GM13976 (cell line): ENCODE measurements around the gene PRSS22.

Source experiments
- DNase-seq: peaks from one replicate; pipeline ENCODE4 v3.0.0; 2012; ENCODE audit warnings: low spot score
- in situ Hi-C: fragments of 300-500 bp; cut with MboI; formaldehyde crosslinking; loops from one replicate; pipeline ENCODE4 v1.12.0; 2022; ENCODE audit warnings: low sequenced_read_pairs, mixed read lengths, inconsistent platforms; ENCODE audit not compliant: unreplicated experiment
- TF ChIP-seq, protein P1 (sequence below): IDR thresholded peaks from 2 replicates; pipeline ENCODE4 v1.5.1; 2012; ENCODE audit warnings: borderline replicate concordance, mild to moderate bottlenecking; ENCODE audit not compliant: insufficient read depth; ENCODE audit errors: extremely low read depth, missing control alignments, control extremely low read depth

PRSS22 gene

DNA sequence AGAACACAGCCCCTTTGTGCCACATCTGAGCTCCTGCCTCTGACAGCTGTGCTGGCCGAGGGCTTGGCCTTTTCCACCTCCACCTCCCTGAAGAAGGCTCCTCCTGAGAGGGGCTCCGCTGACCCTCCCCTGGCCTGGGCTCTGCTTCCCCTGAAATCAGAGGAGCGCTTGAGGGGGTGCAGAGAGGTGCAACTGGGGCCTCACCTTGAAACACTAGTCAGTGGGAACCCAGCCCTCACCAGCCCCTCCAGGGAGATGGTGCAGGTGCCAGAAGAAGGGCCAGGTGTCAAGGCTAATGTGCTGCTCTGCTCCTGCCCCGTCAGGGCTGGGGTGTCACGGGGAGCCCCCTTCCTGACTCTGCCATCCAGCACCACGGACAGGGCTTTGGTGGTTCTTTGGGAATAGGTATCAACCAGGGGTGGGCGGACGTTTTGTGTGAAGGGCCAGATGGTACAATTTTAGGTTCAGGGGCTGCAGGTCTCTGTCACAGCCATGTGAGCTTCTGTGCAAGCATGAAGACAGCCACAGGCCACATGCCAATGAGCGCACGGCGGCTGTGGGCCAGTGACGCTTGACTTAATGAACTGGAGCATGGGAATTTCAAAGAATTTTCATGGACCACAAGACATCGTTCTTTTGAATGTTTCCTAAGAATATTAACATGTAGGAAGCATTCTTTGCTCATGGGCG, 30.0 kb downstream of the PRSS22 start:
- TF ChIP-seq, protein P1, sequence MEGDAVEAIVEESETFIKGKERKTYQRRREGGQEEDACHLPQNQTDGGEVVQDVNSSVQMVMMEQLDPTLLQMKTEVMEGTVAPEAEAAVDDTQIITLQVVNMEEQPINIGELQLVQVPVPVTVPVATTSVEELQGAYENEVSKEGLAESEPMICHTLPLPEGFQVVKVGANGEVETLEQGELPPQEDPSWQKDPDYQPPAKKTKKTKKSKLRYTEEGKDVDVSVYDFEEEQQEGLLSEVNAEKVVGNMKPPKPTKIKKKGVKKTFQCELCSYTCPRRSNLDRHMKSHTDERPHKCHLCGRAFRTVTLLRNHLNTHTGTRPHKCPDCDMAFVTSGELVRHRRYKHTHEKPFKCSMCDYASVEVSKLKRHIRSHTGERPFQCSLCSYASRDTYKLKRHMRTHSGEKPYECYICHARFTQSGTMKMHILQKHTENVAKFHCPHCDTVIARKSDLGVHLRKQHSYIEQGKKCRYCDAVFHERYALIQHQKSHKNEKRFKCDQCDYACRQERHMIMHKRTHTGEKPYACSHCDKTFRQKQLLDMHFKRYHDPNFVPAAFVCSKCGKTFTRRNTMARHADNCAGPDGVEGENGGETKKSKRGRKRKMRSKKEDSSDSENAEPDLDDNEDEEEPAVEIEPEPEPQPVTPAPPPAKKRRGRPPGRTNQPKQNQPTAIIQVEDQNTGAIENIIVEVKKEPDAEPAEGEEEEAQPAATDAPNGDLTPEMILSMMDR: no peak
- no peak for DNase-seq
- in situ Hi-C loops: no loop called here

DNA sequence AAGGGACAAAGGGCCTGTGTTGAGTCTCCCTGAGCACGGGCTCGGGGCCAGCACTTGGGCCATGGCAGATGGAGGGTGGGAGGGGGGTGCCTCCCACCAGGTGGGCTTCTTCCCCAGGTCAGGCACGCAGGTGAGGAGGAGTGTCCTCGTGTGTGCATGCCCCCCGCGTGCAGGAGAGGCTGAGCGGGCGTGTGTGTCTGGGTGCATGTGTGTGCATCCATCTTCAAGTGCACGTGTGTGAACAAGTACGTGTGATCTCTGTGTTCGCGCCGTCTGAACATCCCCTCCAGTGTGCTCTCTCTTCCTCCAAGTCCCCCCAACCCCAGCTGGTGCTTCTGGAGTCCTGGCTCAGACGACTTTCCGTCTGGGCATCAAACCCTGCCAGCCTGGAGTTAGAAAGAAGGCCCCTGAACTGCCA, 30.6 kb downstream of the PRSS22 start:
- DNase-seq: no peak
- in situ Hi-C loops: no loop called here
- TF ChIP-seq, protein P1: no peak

DNA sequence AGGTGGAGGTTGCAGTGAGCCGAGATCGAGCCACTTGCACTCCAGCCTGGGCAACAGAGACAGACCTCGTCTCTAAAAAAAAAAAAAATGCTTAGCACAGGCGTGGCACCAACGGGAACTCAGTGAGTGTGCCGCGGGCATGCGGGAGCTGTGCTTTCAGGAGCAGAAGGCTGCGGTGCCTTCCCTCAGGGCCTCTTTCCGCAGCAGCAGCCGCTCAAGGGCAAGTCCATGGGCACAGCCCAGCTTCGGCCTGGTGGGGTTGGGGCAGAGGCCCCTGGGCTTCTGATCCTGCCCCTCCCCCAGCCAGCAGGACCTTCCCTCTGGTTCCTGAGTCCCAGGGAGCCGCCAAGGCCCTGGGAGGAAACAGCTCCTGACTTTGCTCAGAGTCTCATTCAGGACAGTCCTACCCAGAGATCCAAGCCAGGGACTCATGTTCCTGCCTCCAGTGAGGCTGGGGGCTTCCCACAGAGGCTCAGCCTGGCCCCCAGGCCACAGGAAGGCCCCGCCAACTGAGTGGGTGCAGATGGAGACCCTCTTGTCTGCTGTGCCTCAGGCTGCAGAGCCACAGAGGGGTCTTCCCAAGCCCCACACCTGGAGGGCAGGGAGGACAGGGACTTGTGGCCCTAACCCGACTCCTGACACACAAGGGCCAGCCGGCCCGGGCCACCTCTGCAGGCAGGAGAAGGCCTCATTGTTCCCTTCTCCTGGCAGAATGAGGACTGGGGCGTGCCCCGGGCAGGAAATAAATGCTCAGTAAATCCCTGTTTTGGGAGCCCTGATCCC, 31.2 kb downstream of the PRSS22 start:
- in situ Hi-C loops: no loop called here
- TF ChIP-seq, protein P1: no peak
- DNase-seq: no peak

DNA sequence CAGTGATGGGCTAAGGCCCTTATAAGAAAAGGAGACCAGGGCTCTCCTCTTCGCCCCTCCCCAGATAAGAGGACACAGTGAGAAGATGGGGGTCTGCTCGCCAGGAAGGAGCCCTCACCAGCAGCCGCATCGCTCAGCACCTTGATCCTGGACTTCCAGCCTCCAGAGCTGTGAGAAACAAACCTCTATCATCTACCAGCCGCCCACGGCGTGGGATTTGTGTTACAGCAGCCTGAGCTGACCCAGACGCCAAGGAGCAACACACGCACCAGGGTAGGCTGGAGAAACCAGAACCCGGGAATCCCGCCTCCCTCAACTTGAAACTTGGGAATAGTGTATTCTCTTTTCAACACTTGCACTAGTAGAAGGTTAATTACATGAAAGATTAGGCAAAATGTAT, 32.1 kb downstream of the PRSS22 start:
- in situ Hi-C loops: no loop called here
- TF ChIP-seq, protein P1: no peak
- no peak for DNase-seq

DNA sequence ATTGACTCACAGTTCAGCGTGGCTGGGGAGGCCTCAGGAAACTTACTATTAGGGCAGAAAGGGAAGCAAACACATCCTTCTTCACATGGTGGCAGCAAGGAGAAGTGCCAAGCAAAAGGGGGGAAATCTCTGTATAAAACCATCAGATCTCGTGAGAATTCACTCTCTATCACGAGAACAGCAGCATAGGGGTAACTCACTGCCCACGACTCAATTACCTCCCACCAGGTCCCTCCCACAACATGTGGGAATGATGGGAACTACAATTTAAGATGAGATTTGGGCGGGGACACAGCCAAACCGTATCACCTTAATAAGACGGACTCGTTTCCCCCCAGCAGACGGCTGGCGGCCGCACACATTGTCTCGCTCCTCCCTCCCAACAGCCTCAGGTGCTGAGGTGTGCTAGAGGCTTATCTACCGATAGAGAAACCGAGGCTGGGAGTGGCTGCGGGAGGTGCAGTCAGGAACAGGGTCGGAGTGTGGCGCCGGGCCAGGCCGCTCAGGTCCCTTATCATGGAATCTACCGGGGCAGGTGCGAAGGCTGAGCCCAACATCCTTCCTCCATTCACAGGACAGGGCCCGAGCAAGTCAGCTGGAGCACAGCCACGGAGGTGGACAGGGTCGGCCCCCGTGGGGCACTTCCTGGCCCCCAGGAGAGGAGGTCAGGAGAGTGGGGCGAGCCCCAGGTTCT, 32.8 kb downstream of the PRSS22 start:
- DNase-seq: no peak
- TF ChIP-seq, protein P1: no peak
- in situ Hi-C loops: no loop called here

DNA sequence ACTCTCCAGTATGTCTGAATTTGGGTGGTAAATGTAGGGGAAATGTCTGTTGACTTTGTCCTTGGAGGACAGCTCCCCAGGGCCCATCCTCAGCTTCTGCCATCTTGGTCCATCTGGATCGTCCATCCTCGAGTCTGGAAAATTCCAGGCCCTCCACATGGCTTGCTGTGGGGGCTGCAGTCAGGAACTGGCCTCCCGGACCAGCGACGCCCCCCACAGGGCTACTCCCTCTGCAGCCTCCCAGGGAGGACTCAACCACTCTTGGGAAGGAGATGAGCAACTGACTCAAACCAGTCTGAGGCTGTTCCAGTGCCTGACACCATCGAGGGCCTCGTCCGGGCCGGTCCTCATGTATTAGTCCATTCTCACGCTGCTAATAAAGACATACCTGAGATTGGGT, 33.3 kb downstream of the PRSS22 start:
- TF ChIP-seq, protein P1: no peak
- in situ Hi-C loops: no loop called here
- DNase-seq: no peak
